HUDEP-2 (cell line): ENCODE results near the gene MYO1D.
"Not testable (repeated sequence)": the region's sequence is repeated elsewhere in the genome, so short reads cannot be mapped to it uniquely, and the experiment has no call there.

Experiments used
- DNase-seq, 76 experiments: peaks; one replicate each; lab custom pipeline; 2025; ENCODE audit not compliant: unreplicated experiment in 76 of 76; lab: John Stamatoyannopoulos, UW

Gene MYO1D

DNA sequence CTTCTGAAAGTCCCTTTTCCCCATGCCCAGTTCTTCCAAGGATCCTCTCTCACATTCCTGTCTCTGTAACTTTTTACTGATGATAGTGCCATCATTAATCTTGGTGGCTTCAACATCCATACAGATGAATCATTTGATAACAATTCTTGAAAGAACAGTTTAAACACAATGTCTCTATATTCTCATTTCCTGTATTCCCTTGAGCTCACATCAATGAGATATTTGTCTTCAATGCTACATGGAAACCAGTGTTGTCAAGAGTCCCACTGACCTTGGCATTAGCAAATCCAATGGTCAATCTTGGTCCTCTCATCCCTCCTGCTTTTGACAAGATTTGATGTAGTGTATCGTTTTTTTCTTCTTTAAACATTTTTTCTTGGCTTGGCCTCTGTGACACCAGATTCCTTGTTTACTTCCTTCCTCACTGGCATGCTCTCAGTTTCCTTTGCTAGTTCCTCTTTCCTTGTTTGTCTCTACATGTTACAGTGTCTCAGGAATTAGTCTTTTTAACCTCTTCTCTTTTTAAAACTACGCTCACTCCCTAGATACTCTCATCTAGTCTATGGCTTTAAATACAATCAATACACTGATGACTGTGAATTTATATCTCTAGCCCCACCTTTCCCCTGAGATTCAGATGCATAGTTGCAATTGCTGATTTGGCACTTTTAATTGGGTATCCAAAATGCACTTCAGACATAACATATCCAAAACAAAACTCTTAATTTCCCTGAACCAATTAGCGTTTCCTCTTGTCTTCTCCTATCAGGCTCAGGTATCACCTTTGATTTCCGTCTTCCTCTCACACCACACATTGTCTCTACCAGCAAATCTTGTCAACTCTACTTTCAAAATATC is 134.0 kb downstream of the MYO1D start:
- DNase-seq, result no peak

DNA sequence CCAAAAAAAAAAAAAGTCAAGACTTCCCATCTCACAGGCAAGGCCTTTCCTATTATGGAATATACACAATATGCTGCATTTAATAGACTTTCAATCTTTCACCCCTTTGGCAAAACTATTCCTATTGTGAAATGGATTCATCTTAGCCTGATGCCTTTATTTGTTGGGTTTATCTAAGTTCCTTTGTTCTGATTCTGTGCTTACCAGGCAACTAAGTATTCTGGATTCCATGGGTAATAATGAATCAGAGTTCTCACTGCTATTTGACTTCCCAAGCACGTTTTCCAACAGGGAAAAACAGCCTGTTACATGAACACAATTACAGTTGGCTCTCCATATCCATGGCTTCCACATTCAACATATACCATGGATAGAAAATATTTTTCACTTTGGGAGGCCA is 135.5 kb downstream of the MYO1D start:
- no peak for DNase-seq

DNA sequence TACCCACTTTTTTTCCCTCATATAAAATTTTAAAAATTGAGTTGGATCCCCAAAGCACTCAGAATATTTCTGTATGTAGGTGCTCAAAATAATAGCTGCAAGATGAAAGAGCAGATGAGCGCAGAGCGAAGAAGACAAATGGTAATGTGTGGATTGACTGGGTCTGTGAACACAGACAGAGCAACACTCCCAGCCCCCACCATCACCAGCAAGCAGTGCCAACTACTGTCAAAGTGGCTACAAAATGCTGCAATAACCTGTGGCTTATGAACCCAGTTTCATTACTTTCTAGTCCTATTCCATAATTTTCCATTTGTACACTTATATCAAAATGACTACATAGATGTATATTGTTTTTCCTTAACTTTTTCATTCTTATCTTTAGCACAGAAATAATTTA is 137.2 kb downstream of the MYO1D start:
- DNase-seq, result no peak

DNA sequence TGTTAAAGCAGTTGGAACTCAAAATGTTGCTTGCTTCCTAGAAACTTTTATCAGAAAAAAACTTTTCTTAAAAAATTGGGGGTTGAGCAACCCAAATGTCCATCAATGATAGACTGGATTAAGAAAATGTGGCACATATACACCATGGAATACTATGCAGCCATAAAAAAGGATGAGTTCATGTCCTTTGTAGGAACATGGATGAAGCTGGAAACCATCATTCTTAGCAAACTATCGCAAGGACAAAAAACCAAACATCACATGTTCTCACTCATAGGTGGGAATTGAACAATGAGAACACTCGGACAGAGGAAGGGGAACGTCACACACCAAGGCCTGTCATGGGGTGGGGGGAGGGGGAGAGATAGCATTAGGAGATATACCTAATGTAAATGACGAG is 137.8 kb downstream of the MYO1D start:
- not testable (repeated sequence) for DNase-seq

DNA sequence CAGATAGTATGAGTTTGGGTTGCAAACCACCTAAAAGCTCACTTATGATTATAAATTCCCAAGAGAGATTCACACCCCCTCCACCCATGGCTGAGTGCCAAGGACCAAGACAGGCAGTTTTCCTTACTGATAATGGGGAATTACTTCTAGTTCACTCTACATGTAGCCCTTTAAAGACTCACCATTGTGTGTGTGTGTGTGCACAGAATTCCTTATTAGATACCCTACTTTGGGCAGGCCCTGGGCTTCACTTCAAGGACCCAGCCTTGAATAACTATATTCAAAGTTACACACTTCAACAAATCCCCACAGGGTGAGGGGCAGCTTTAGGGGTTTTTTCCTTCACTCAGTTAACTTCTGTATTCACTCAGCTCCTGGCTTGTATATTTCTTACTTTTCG is 143.5 kb downstream of the MYO1D start:
- DNase-seq, result peak in 1 of 76 experiments; percentile 3

DNA sequence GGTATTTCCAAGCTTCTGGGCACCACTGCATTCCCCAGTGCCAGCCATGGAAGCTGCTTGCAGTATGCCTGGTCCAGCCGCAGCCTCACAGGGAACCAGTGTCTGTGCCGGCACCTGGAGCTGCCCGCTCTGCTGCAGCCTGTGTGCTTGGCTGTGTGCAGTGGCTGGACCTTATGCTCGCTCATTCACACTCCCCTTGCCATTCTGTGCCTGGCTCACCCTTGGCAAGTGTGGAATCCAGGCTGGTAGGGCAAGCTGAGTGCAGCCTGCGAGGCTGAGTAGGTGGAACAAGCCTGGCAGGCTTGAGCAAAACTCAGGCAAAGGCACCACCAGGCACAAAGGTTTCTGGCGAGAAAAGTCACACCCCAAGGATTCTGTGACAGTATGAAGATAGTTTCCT is 144.0 kb downstream of the MYO1D start:
- no peak for DNase-seq

DNA sequence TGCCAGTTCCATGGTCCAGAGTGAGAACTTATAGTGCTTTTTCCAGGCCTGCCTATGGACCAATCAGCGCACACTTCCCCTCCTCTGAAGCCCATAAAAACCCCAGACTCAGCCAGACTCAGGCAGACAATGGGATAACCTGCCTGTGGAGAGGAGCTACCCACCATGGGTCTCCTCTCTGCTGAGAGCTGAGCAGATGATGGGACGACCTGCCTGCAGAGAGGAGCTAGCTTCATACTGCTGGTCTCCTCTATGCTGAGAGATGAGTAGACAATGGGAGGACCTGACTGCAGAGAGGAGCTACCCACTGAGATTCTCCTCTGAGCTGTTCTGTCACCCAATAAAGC is 144.7 kb downstream of the MYO1D start:
- DNase-seq, result no peak

DNA sequence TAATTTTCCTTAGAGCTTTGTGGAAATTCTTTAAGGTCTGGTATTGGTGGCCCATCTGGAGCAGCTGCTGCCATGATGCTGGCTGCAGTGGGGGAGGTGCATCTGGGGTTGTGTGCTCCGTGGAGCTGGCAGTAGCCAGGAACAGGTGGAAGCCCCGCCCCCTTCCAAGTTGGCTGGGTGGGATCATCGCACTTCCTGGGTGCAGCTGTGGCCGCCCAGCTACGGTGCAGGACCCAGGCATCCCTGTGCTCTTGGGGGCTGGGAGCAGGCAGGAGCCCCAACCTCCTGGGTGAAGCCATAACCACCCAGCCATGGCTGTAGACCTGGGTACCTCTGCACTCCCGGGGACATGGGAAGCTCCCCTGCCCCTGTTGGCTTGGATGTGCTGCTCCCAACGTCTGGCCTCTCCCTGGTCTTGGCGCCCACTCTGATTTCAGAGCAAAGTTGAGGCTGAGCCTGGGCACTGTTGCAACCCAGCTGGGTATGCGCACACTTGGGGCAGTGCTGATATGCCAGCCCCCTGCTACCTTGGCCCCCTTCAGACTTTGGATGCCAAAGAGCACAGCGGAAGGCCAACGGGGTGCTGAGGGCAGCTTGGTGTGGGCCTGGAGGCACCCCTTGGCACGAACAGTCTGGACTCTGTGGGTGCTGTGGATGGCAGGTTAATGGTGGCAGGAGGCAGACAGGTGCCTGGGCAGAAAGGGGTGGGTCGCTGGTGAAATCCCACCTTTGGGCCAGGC is 145.2 kb downstream of the MYO1D start:
- DNase-seq, result no peak

DNA sequence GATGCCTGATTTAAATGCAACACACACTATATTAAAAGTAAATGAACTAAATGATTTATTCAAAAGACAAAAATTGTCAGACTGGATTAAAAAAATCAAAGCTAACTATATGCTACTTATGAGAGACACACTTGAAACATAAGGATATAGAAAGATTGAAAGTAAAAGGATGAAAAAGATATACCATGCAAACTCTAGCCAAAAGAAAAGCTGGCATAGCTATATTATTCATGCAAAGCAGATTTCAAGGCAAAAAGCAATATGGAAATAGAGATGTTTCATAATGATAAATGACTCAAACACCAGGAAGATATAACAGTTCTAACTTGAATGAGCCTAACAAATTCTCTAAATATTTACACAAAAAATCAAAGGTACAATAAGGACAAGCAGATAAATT is 149.2 kb downstream of the MYO1D start:
- no peak for DNase-seq

DNA sequence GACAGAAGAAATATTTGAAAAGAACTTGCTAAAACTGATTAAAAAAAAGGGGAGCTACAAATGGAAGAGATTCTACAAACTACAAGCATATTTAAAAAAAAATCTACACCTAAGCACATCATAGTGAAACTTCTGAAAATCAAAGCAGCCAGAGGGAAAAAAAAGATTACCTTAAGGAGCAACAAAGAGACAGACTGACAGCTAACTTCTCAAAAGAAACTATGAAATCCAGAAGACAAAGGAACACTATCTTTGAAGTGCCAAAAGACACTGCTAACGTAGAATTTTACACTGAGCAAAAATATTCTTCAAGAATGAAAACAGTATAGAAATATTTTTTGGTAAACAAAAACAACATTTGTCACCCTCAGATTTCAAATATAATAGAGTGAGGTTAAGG is 151.2 kb downstream of the MYO1D start:
- no peak for DNase-seq

DNA sequence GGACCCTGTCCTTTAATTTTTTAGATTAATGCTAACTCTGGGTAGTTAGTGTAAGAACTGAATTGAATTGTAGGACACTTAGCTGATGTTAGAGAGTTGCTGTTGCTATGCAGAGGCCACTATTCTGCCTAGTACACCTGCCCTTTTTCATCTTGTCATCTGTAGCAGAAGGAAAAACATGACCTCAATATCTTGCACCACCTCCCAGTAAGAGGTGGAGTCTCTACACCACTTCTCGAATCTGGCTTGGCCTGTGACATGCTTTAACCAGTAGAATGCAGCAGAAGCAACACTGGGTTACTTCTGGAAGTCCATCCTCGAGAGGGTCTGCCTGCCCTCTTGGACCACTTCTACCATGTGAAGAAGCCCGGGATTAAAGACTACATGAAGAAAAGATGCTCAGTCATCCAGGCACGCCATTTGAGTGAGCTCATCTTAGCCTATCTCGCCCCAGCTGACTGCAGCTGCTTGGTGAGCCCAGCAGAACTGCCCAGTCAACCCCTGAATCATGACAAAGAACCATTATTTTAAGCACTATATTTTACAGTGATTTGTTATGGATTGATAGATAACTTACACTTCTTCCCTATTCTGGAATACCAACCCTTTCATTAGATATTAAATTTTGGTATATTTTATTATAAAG is 153.5 kb downstream of the MYO1D start:
- DNase-seq, result no peak

DNA sequence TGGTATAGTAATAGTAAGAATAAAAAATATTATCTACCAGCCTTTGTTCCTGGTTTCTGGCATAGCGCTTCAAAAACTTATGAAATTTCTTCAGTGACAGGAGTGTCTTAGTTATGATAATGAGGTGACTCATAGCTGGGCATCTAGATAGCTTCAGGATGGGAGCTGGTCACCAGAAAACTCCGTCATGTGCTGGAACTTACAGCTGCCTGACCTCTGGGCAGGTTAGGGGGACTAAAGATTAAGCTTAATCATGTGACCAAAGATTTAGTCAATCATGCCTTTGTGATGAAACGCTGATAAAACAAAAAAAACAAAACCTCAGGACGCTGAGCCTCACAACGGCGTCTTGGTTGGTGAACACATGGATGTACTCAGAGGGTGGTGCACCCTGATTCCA is 154.2 kb downstream of the MYO1D start:
- DNase-seq, result peak in 4 of 76 experiments; percentile 2 to 14 (median 4)

DNA sequence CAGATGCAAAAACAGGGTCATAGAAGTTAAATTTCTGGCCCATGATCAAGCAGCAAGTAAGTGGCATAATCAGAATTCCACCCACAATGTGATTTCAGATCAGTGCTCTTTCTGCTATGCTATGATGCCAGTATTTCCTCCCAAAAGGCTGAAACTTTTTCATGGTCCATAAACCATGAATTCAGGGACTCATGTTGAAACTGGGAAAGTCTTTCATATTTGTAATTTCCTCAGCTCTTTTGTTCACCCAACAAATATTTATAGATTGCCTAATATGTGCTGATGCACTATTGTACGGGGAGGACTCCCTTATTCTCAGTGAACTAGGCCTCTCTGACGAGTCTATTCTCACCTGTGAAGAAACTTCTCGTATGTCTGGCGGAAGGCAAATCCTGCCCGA is 156.3 kb downstream of the MYO1D start:
- DNase-seq, result no peak

DNA sequence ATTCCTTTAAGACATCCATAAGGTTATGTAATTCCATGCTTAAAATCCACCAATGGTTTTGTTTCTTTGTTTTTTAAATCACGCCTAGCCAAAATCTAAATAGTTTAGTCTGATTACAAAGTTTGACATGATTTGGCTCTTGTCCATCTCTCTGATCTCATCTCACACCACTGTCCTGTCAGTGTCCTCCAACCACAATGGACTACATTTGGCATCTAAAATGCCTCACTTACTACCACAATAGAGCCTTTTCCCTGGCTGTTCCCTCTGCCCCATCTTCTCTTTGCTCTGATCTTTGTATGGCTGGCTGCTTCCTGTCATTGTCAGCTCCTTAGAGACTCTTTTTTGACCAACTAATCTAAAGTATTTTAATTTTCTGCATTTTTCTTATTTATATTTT is 157.2 kb downstream of the MYO1D start:
- no peak for DNase-seq

DNA sequence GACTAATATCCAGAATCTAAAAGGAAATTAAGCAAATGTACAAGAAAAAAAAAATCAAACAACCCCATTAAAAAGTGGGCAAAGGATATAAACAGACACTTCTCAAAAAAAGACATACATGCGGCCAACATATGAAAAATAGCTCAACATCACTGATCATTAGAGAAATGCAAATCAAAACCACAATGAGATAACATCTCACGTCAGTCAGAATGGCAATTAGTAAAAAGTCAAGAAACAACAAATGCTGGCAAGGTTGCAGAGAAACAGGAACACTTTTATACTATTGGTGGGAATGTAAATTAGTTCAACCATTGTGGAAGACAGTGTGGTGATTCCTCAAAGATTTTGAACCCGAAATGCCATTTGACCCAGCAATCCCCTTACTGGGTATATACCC is 162.0 kb downstream of the MYO1D start:
- not testable (repeated sequence) for DNase-seq

DNA sequence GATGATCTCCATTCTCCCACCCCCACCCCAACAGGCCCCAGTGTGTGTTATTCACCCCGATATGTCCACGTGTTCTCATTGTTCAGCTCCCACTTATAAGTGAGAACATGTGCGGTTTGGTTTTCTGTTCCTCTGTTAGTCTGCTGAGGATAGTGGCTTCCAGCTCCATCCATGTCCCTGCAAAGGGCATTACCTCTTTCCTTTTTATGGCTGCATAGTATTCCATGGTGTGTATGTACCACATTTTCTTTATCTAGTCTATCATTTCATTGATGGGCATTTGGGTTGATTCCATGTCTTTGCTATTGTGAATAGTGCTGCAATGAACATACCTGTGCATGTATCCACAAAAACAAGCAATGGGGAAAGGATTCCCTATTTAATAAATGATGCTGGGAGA is 162.7 kb downstream of the MYO1D start:
- DNase-seq, result not testable (repeated sequence)

DNA sequence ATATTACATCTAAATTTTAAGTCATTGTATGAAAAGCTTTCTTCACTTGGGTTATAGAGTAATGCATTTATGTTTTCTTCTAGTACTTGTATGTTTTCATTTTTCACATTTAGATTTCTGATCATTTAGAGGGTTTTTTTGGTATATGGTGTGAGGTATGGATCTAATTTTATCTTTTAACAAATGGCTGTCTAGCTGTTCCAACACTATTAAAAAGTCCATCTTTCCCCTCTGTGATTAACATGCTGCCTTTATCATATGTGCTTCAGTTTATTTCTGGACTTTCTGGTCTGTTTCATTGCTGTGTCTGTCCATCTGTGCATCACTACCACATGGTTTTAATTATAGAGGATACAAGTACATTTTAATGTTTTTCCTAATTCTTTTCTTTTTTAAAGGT is 163.8 kb downstream of the MYO1D start:
- DNase-seq, result no peak

DNA sequence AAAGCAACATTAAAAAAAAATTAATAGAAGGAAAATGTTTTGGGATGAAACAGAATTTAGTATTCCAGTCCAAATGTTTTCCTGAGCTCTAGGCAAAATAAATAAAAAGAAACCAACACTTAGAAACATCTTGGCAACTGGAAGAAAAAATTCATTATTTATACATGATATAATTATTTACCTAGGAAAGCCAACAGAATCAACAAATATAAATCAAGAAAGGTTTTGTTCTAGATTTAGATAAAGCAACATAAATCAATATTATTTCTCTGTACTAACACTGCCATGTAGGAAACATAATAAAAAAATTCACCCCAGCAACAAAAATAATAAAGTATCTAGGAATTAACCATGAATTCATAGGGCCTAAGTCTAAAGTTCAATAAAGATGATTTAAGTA is 167.4 kb downstream of the MYO1D start:
- DNase-seq, result no peak

DNA sequence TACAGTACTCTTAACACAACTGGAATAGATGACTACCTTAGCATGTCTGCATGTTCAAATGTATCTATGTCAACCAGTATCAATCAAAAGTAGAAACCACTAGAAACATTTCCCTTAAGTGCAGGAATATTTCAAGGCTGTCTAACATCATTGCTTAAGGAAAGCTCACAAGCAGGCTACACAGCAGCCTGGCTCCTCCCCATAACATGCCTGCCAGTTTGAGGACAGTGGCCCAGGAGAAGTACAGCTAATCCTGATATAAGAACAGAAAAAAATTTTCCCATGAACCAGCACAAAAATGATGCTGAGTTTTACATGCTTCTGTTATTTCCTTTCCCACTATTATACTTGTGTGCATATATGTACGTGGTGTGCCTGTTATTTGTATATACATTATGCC is 175.1 kb downstream of the MYO1D start:
- no peak for DNase-seq

DNA sequence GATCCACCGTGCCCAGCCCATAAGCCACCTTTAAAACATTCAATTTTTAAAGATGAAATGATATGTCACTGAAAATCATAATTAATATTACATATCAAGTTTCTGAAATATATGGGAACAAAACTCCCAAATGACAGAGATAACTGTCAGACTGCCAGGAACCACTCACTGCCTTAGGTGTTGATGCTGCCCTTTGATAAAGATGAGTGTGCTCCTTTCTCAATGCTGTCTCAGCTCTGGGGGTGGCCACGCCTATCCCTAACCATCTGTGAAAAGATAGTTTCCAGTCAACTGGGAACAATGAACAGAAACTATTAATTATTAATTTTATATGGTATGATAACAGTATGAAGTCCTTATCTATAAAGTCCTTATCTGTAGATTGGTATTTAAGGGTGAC is 177.7 kb downstream of the MYO1D start:
- DNase-seq, result peak in 8 of 76 experiments; percentile 4 to 32 (median 11)

DNA sequence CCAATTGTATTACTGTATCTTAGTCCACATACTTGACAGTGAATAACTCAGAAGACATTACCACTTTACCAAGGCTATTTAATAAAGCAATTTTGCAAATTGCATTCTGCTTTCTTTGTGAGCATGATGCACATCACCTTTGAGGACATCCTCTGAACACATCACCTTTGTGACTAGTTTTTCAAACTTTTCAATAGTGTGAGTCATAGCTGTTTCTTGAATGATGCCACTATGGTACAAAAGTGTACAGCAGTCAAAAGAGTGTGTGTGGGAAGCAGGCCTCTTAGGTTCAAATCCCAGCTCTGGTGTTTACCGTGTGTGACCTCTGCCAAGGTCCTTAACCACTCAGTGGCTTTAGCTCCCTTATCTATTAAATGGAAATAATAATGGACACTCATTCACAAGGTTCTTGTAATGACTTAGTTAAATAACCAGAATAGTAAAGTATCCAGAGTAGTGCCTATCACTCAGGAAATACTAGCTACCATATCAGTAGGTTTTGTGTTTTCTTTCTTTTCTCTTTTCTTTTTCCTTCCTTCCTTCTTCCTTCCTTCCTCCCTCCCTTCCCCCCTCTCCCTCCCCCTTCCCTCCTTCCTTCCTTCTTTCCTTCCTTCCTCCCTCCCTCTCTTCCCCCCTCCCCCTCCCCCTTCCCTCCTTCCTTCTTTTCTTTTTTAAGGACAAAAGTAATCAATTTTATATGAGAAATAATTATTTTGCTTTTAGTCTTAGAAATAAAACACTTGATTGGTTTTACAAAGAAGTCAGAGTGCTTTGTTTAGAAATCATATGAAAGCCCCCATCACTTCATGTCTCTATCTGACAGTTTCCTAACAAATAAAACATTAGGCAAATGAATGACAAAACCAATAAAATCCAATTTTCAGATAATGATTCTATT is 178.9 kb downstream of the MYO1D start:
- DNase-seq, result no peak
